Mesenchymal stem cell (in vitro differentiated cells and primary cell): ENCODE measurements around the gene EVC.

Experiments
- DNase-seq: peaks from one replicate; pipeline ENCODE4 v3.0.0-alpha.2; 2013
- H2AFZ ChIP-seq: one replicate; pipeline ENCODE4 v1.6.1; 2013; ENCODE audit warnings: low read depth, mild to moderate bottlenecking, control low read depth, inconsistent platforms, low read length, moderate library complexity
- H2AK5ac ChIP-seq: 2 replicates; pipeline ENCODE4 v1.6.1; 2013; ENCODE audit warnings: low read length, moderate library complexity, mild to moderate bottlenecking, inconsistent platforms; ENCODE audit not compliant: severe bottlenecking
- H2BK120ac ChIP-seq: one replicate; pipeline ENCODE4 v1.6.1; 2013; ENCODE audit warnings: low read depth, mild to moderate bottlenecking, inconsistent platforms, low read length, moderate library complexity
- H2BK12ac ChIP-seq, 2 experiments: one replicate each; pipeline ENCODE4 v1.6.1; 2013; ENCODE audit warnings: inconsistent platforms in 2 of 2, low read length in 2 of 2, mild to moderate bottlenecking in 2 of 2, moderate library complexity in 2 of 2, control low read depth in 1 of 2
- H2BK15ac ChIP-seq: one replicate; pipeline ENCODE4 v1.6.1; 2013; ENCODE audit warnings: mild to moderate bottlenecking, low read depth, inconsistent platforms; ENCODE audit not compliant: poor library complexity, severe bottlenecking
- H2BK5ac ChIP-seq: 2 replicates; pipeline ENCODE4 v1.6.1; 2013; ENCODE audit warnings: low read depth, mild to moderate bottlenecking, low read length, control low read depth, inconsistent platforms; ENCODE audit not compliant: poor library complexity, severe bottlenecking
- H3K14ac ChIP-seq, 2 experiments: one replicate each; pipeline ENCODE4 v1.6.1; 2013; ENCODE audit warnings: inconsistent platforms in 2 of 2, low read length in 2 of 2, control low read depth in 1 of 2, mild to moderate bottlenecking in 1 of 2, moderate library complexity in 1 of 2
- H3K18ac ChIP-seq, 2 experiments: one replicate each; pipeline ENCODE4 v1.6.1; 2013; ENCODE audit warnings: inconsistent platforms in 2 of 2, low read length in 2 of 2, control low read depth in 1 of 2, low read depth in 1 of 2, mild to moderate bottlenecking in 1 of 2
- H3K23ac ChIP-seq, 2 experiments: one replicate each; pipeline ENCODE4 v1.6.1; 2013; ENCODE audit warnings: inconsistent platforms in 2 of 2, low read length in 2 of 2, mild to moderate bottlenecking in 2 of 2, moderate library complexity in 2 of 2, control low read depth in 1 of 2
- H3K27ac ChIP-seq: 2 replicates; pipeline ENCODE4 v1.5.1; 2013; ENCODE audit warnings: mild to moderate bottlenecking, moderate library complexity, low read length, control low read depth, inconsistent platforms; ENCODE audit not compliant: poor library complexity, severe bottlenecking
- H3K27me3 ChIP-seq, 2 experiments: 2 replicates each; pipeline versions ENCODE4 v1.6.1 to v1.7.0; 2013; ENCODE audit warnings: low read length in 2 of 2, mild to moderate bottlenecking in 2 of 2, moderate library complexity in 2 of 2, control low read depth in 1 of 2, inconsistent platforms in 1 of 2; ENCODE audit not compliant: control insufficient read depth in 1 of 2, insufficient read depth in 1 of 2
- H3K36me3 ChIP-seq, 2 experiments: 2 replicates each; pipeline versions ENCODE4 v1.6.1 to v1.7.0; 2013; ENCODE audit warnings: low read length in 2 of 2, control low read depth in 1 of 2, inconsistent platforms in 1 of 2, low read depth in 1 of 2, mild to moderate bottlenecking in 1 of 2; ENCODE audit not compliant: insufficient read depth in 2 of 2, control insufficient read depth in 1 of 2
- H3K4ac ChIP-seq, 2 experiments: one replicate each; pipeline ENCODE4 v1.6.1; 2013; ENCODE audit warnings: inconsistent platforms in 2 of 2, low read length in 2 of 2, mild to moderate bottlenecking in 2 of 2, moderate library complexity in 2 of 2, control low read depth in 1 of 2, low read depth in 1 of 2
- H3K4me1 ChIP-seq: 2 replicates; pipeline ENCODE4 v1.6.1; 2013; ENCODE audit warnings: low read depth, low read length, control low read depth; ENCODE audit not compliant: control insufficient read depth, insufficient read depth
- H3K4me2 ChIP-seq: 2 replicates; pipeline ENCODE4 v1.6.1; 2013; ENCODE audit warnings: low read length, mild to moderate bottlenecking, inconsistent platforms; ENCODE audit not compliant: poor library complexity, severe bottlenecking
- H3K4me3 ChIP-seq, 2 experiments: 2 replicates each; pipeline versions ENCODE4 v1.5.1 to v1.7.0; 2013; ENCODE audit warnings: low read length in 2 of 2, mild to moderate bottlenecking in 2 of 2, control low read depth in 1 of 2, low read depth in 1 of 2; ENCODE audit not compliant: insufficient read depth in 1 of 2
- H3K79me1 ChIP-seq: replicated peaks from 2 replicates; pipeline ENCODE4 v1.6.1; 2013; ENCODE audit warnings: mild to moderate bottlenecking, control low read depth, low read length, inconsistent platforms; ENCODE audit not compliant: poor library complexity, severe bottlenecking
- H3K9ac ChIP-seq: 2 replicates; pipeline ENCODE4 v1.7.0; 2013; ENCODE audit warnings: mild to moderate bottlenecking, low read length, moderate library complexity
- H3K9me3 ChIP-seq: 2 replicates; pipeline ENCODE4 v1.7.0; 2013; ENCODE audit warnings: mild to moderate bottlenecking, low read length; ENCODE audit not compliant: control insufficient read depth
- H4K8ac ChIP-seq: one replicate; pipeline ENCODE4 v1.6.1; 2013; ENCODE audit warnings: inconsistent platforms, mild to moderate bottlenecking, low read length, moderate library complexity
- H4K91ac ChIP-seq: one replicate; pipeline ENCODE4 v1.6.1; 2013; ENCODE audit warnings: mild to moderate bottlenecking, low read length, inconsistent platforms
- WGBS: methylation state at CpG from one replicate; pipeline ENCODE4 v1.1.7; 2013; ENCODE audit warnings: mixed read lengths; 5-methylcytosine and 5-hydroxymethylcytosine counted together

Gene EVC

DNA sequence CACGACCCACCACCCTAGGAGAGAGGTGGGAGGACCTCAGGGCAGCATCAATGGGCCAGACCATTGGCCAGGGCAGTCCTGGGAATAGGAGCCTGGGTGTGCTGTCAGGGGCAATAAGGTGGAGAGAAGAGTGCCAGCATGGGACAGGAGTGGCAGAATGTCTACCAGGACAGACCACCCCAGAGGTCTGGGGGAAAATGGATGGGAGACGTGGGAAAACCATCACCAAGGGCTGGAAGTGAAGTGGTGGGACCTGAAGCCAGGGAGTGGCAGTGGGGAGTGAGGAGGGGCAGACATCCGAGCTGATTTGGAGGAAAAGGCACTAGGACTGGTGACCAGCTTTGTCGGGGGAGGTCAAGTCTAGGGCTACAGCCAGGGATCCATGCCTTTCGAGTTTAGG lies 3.6 kb upstream of the EVC start:
- Histone ChIP-seq H3K4me3 (peak overlapping the region in 1 of 2 experiments; percentile 92), H3K9ac (peak overlapping the region; percentile 91), H2BK15ac (no peak overlapping the region), H2AFZ (no peak overlapping the region), H2BK5ac (no peak overlapping the region), H3K23ac (no peak overlapping the region), H3K4me2 (peak overlapping the region; percentile 79), H3K27me3 (no peaks in the 10 kb centered on the region), H3K18ac (no peak overlapping the region), H3K4ac (no peak overlapping the region), H3K9me3 (no peaks in the 10 kb centered on the region), H3K79me1 (peaks cover 30% of the 10 kb centered on the region), H2AK5ac (peak overlapping the region; percentile 57), H4K91ac (no peak overlapping the region), H2BK12ac (peak overlapping the region in 1 of 2 experiments; percentile 55), H3K36me3 (peaks cover 12 to 18% of the 10 kb centered on the region in 2 experiments), H3K14ac (no peak overlapping the region), H3K4me1 (peaks cover 40% of the 10 kb centered on the region), H3K27ac (no peak overlapping the region), H2BK120ac (peak overlapping the region; percentile 0), H4K8ac (no peak overlapping the region)
- DNase-seq, result no peak
- 70% methylated on average over 4 of the region's 5 CpGs for WGBS

DNA sequence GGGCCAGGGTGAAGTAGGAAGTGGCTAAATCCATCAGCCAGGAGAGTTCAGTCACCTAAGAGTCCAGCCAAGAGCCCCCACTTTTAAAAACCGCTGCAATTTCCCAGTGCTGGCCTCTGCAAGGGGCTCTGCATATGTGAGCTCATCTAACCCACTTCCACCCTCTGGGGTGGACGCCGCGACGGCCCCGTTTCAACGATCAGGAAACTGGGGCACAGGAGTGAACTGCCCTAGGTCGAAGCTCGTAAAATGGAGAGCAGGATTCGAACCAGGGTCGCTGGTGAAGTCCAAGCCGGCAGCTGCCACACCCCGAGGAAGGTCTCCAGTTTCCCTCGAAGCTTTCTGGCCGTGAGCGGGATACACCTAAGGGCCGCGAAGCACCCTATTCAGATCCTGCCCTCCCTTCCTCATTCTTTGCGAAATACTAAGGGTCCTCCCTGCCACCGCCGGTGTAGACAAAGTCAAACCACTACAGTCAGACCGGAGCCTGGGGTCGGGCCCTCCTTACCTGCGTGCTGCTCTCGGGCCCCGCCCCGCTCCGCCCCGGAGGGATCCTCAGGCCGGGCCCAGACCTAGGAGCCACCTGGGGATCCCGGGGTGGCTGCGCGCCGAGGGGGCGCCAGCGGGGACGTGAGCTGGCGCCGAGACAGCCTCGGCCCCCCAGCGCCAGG lies 3.1 kb upstream of the EVC start:
- 16% methylated on average over 40 of the region's 41 CpGs for WGBS

GRCh38 chr4:5708449-5709206 lies 2.4 kb upstream of the EVC start, which contains the start of gene EVC2:
EVC2 (minus strand) TSS chr4:5708559; CDS start chr4:5708513, 46 bp downstream.
- no peak within 1 kb of the TSS for H2BK5ac ChIP-seq
- peaks cover 12 to 13% of the 10 kb centered on the region in 2 experiments for H3K36me3 ChIP-seq
- H2BK15ac ChIP-seq, result peak within 1 kb of the TSS; percentile 94
- H3K4ac ChIP-seq, result peak within 1 kb of the TSS; percentile 80 to 90
- no peaks in the 10 kb centered on the region for H3K9me3 ChIP-seq
- peak within 1 kb of the TSS; percentile 65 for H2BK120ac ChIP-seq
- H4K8ac ChIP-seq, result peak within 1 kb of the TSS; percentile 99
- H4K91ac ChIP-seq, result peak within 1 kb of the TSS; percentile 80
- H3K27me3 ChIP-seq, result no peaks in the 10 kb centered on the region
- H3K4me1 ChIP-seq, result peaks cover 46% of the 10 kb centered on the region
- H3K79me1 ChIP-seq, result peaks cover 27% of the 10 kb centered on the region
- DNase-seq, result peak; percentile 56
- H2AK5ac ChIP-seq, result peak within 1 kb of the TSS; percentile 57
- H3K23ac ChIP-seq, result peak within 1 kb of the TSS in 1 of 2 experiments; percentile 37
- H3K4me3 ChIP-seq, result peak within 1 kb of the TSS; percentile 73 to 92
- H3K27ac ChIP-seq, result peak within 1 kb of the TSS; percentile 25
- H3K4me2 ChIP-seq, result peak within 1 kb of the TSS; percentile 79
- H2BK12ac ChIP-seq, result peak within 1 kb of the TSS; percentile 52 to 55
- 14% methylated on average over 57 of the region's 57 CpGs for WGBS
- H3K14ac ChIP-seq, result peak within 1 kb of the TSS in 1 of 2 experiments; percentile 48
- H2AFZ ChIP-seq, result peak within 1 kb of the TSS; percentile 83
- H3K9ac ChIP-seq, result peak within 1 kb of the TSS; percentile 91
- H3K18ac ChIP-seq, result peak within 1 kb of the TSS; percentile 80 to 86

More for the DNA sequence above, 3.1 kb upstream of the EVC start:
- Histone ChIP-seq H3K23ac (peak overlapping the region in 1 of 2 experiments; percentile 37), H2AK5ac (peak overlapping the region; percentile 29), H3K27me3 (no peaks in the 10 kb centered on the region), H3K9ac (peak overlapping the region; percentile 91), H2BK12ac (peak overlapping the region in 1 of 2 experiments; percentile 52), H4K91ac (peak overlapping the region; percentile 72), H3K4me2 (peak overlapping the region; percentile 79), H3K27ac (no peak overlapping the region), H2BK5ac (no peak overlapping the region), H3K9me3 (no peaks in the 10 kb centered on the region), H4K8ac (peak overlapping the region; percentile 99), H2BK15ac (peak overlapping the region; percentile 94), H3K4me3 (peak overlapping the region; percentile 73 to 92), H2AFZ (peak overlapping the region; percentile 83), H3K4me1 (peaks cover 45% of the 10 kb centered on the region), H2BK120ac (peak overlapping the region; percentile 65), H3K14ac (peak overlapping the region in 1 of 2 experiments; percentile 48), H3K79me1 (peaks cover 30% of the 10 kb centered on the region), H3K18ac (peak overlapping the region; percentile 80 to 86), H3K4ac (peak overlapping the region; percentile 43 to 80), H3K36me3 (peaks cover 12 to 13% of the 10 kb centered on the region in 2 experiments)
- peak; percentile 6 for DNase-seq

GRCh38 chr4:5709207-5709575 lies 1.8 kb upstream of the EVC start:
- peaks cover 49% of the 10 kb centered on the region for H3K4me1 ChIP-seq
- no peak overlapping the region for H3K23ac ChIP-seq
- no peak overlapping the region for H3K4me2 ChIP-seq
- peak overlapping the region; percentile 2 for H2AK5ac ChIP-seq
- H3K18ac ChIP-seq, result peak overlapping the region in 1 of 2 experiments; percentile 69
- H3K9ac ChIP-seq, result peak overlapping the region; percentile 91
- peaks cover 25% of the 10 kb centered on the region for H3K79me1 ChIP-seq
- no peak overlapping the region for H3K14ac ChIP-seq
- H2AFZ ChIP-seq, result no peak overlapping the region
- no peak overlapping the region for H2BK120ac ChIP-seq
- H3K36me3 ChIP-seq, result peaks cover 7 to 12% of the 10 kb centered on the region in 2 experiments
- H2BK12ac ChIP-seq, result peak overlapping the region in 1 of 2 experiments; percentile 24
- H3K9me3 ChIP-seq, result no peaks in the 10 kb centered on the region
- DNase-seq, result no peak
- no peak overlapping the region for H2BK5ac ChIP-seq
- no peaks in the 10 kb centered on the region for H3K27me3 ChIP-seq
- H3K4me3 ChIP-seq, result peak overlapping the region in 1 of 2 experiments; percentile 92
- 80% methylated on average over 8 of the region's 8 CpGs for WGBS
- peak overlapping the region in 1 of 2 experiments; percentile 10 for H3K4ac ChIP-seq
- H3K27ac ChIP-seq, result no peak overlapping the region
- peak overlapping the region; percentile 25 for H4K91ac ChIP-seq
- no peak overlapping the region for H2BK15ac ChIP-seq
- H4K8ac ChIP-seq, result peak overlapping the region; percentile 99
